ENCODE data around the gene PLCB4. TPM values are rescaled to one million over a fixed set of nuclear protein-coding genes. Genes with fewer than 3 reads are reported as not detected.
A peak's percentile ranks its signal among the peaks of the same experiment; 100 is the strongest.

PLCB4 gene
- total RNA-seq, 1 experiment from 2014 or later, result 0.07 TPM

DNA sequence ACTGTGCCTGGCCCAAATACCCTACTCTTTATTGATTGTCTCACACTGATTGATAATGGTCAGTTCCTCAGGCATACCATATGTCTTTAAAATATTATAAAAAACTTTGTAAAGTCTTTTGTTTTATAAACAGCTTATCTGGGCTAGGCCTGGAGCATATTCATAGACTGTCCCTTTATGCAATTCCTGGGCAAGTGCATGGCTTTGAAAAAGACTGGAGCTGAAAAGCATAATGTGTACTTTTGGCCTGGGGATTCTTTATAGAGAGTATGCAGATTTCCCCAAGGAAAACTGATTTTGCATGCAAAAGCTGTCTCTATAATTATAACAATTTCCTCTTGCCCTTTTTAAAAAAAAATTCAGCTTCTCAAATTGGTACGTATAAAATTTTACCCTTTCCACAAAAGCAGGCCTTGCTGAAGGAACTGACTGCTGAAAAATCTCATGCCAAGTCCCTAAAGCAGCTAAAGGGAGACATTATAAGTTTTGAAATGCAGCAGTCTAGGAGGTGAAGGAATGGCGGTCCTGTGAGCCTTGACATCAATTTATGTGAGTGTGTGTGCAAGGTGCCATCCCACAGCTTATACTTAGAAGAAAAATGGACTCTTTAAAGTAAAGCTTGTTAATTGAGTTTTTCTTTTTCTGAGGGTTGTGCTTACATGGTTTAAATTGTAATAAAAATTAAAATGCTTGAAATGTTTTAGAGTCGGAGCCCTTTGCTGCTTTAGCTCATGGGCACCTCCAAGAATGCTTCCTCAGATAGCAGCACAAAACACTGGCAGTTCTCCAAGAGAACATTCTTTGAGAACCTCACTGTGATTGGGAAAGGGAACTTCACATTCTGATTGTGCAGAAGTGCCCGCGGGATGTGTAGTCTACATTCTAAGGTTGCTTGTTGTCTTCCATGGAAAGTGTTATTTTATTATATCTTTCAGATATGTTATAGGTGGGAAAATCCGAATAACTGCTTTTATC lies 43.9 kb downstream of the PLCB4 start:
- no peak overlapping the region for H3K4me3 ChIP-seq
- H3K9me3 ChIP-seq, result no peaks in the 10 kb centered on the region
- H3K27me3 ChIP-seq, result no peaks in the 10 kb centered on the region
- no peaks in the 10 kb centered on the region for H3K36me3 ChIP-seq
- DNase-seq, result no peak

GRCh38 chr20:9114709-9115108 lies 45.8 kb downstream of the PLCB4 start:
- H3K27me3 ChIP-seq, result no peaks in the 10 kb centered on the region; the same call in 1 of the 2 replicates
- no peak overlapping the region for H3K4me3 ChIP-seq
- no peaks in the 10 kb centered on the region for H3K9me3 ChIP-seq
- no peak for DNase-seq
- H3K36me3 ChIP-seq, result no peaks in the 10 kb centered on the region

DNA sequence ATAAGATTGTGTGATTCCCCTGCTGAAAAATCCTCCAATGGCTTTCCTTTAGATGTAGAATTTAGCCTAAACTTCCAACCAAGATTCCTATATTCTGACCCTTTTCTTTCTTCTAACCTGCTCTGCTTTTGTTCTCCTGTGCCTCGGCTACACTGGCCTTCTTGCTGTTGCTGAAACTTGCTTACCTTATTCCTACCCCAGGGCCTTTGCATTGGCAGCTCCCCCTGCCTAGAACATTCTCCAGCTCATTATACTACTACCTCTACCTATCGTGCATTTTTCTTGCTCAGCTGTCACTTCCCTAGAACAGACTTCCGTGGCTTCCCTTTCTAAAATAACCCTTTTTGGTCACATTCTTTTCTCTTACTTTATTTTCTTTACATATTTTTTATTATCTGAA lies 48.7 kb downstream of the PLCB4 start:
- Histone ChIP-seq H3K9me3 (no peaks in the 10 kb centered on the region), H3K36me3 (no peaks in the 10 kb centered on the region), H3K27me3 (no peaks in the 10 kb centered on the region; the same call in 1 of the 2 replicates), H3K4me3 (no peak overlapping the region)
- no peak for DNase-seq

DNA sequence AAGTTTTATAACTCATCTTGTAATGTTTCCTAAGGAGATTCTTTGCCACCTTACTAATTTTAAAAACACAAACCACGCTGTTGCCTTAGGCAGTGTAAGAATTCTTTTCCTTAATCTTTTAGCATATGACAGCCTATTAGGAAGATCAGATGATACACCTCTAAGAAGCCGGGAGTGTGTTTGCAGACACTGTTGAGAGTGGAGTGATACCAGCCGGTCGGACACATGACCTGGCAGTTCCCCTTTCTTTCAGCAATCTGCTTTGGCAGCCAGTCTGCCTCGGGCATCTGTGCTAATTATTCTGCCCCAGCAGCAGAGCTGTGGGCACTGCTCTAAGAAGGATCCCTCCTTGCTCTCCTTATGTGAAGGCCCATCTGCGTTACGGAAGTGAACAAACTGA lies 50.9 kb downstream of the PLCB4 start:
- Histone ChIP-seq H3K36me3 (no peaks in the 10 kb centered on the region), H3K4me3 (no peak overlapping the region), H3K9me3 (no peaks in the 10 kb centered on the region), H3K27me3 (no peaks in the 10 kb centered on the region; the same call in 1 of the 2 replicates)
- DNase-seq, result peak; percentile 17

DNA sequence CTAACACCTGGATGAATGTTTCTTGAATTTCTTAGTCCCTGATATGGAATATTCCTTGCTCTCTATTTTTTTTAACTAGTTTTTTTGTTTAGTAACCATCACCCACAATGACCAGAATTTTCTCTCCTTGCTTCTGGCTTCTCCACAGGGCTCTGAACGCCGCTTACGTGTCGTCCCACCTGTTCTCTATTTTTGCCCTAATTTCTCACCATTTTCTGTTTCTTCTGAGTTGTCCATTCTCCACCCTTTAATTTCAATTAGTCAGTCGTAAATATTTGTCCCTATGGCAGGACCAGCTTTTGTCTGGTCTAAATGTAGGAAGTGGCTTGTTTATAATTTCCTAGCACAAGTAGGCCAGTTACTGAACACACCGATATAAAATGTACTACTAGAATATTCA lies 52.3 kb downstream of the PLCB4 start:
- no peaks in the 10 kb centered on the region for H3K36me3 ChIP-seq
- H3K4me3 ChIP-seq, result no peak overlapping the region
- no peak for DNase-seq
- no peaks in the 10 kb centered on the region; the same call in 1 of the 2 replicates for H3K27me3 ChIP-seq
- H3K9me3 ChIP-seq, result no peaks in the 10 kb centered on the region

GRCh38 chr20:9122571-9122970 lies 53.7 kb downstream of the PLCB4 start:
- Histone ChIP-seq H3K36me3 (no peaks in the 10 kb centered on the region), H3K27me3 (no peaks in the 10 kb centered on the region; the same call in 1 of the 2 replicates), H3K9me3 (no peaks in the 10 kb centered on the region), H3K4me3 (no peak overlapping the region)
- DNase-seq, result no peak

DNA sequence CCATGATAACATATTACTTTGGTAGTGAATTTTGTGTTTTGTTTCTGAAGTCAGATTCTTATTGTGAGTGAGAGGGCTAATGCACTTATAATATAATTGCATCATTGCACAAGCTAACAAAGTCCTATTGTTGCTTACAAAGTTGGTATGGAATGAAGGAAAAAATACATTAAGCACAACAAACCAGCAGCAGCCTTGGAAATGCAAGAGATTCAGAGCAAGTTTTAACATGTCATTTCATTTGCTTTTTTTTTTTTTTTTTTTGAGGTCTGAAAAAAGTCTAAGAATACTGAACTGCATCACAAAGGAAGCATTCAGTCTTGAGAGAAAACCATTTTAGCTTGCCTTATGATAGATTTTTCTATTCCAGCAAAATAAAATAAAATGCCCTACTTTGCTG lies 57.6 kb downstream of the PLCB4 start:
- H3K4me3 ChIP-seq, result no peak overlapping the region
- no peaks in the 10 kb centered on the region for H3K9me3 ChIP-seq
- no peaks in the 10 kb centered on the region for H3K27me3 ChIP-seq
- no peak for DNase-seq
- no peaks in the 10 kb centered on the region for H3K36me3 ChIP-seq

GRCh38 chr20:9128568-9128967 lies 59.7 kb downstream of the PLCB4 start:
- H3K4me3 ChIP-seq, result no peak overlapping the region
- H3K9me3 ChIP-seq, result no peaks in the 10 kb centered on the region
- H3K27me3 ChIP-seq, result no peaks in the 10 kb centered on the region
- H3K36me3 ChIP-seq, result no peaks in the 10 kb centered on the region
- DNase-seq, result no peak

DNA sequence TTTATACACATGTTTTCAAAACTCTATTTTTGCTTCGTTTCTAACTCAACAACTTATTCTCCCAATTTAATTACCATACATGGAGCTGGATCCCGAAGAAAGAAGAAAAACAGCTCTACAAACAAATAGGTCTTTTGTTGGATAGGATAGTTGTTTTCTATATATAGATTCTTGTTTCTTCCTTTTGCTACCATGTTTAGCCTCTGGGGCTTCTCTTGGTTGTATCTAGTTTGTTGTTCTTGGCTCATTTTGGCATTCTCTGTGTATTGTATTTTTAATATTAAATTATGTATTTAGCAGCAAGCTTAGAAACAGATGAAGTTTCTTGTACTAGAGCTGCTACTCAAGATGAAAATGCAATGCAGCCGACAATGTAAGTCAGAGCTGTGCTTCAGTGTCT lies 60.9 kb downstream of the PLCB4 start:
- Histone ChIP-seq H3K36me3 (no peaks in the 10 kb centered on the region), H3K4me3 (no peak overlapping the region), H3K9me3 (no peaks in the 10 kb centered on the region), H3K27me3 (no peaks in the 10 kb centered on the region)
- DNase-seq, result no peak

DNA sequence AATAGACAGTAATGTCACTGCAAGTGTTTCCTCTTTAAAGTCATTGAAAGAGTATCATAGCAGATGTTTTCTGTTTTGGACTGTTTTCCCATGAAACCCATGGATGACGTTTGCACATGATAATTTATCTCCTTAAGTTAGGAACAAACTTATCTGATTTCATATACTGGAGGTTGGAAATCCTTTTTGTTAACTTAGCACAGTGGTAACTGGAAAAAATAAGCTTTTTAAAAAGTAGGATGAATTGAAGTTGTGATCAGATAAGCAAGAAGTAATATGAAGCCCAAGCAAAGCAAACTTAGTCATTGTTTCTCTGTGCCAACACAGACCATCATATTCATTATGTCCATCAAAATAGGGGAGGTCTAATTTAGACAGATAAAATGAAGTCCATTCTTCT lies 61.6 kb downstream of the PLCB4 start:
- no peak for DNase-seq
- Histone ChIP-seq H3K36me3 (no peaks in the 10 kb centered on the region), H3K27me3 (no peaks in the 10 kb centered on the region), H3K4me3 (no peak overlapping the region), H3K9me3 (no peaks in the 10 kb centered on the region)

DNA sequence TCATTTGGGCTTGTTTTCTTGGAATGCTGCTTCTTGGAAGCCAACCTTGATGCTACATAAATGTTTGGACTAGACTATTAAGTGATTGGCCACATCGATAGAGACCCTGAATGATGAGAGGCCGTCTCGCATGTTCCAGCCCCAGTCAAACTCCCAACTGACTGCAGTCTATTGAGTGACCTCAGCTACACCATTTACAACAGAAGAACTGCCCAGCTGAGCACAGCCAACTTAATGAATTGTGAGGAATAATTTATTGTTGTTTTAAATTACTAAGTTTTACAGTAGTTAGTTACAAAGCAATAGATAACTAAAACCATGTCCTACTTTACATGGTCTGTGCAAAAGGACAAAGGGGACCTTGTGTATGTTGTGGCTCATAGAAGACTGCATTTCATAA lies 63.0 kb downstream of the PLCB4 start:
- no peaks in the 10 kb centered on the region for H3K27me3 ChIP-seq
- no peaks in the 10 kb centered on the region for H3K36me3 ChIP-seq
- no peaks in the 10 kb centered on the region for H3K9me3 ChIP-seq
- no peak overlapping the region for H3K4me3 ChIP-seq
- DNase-seq, result no peak

GRCh38 chr20:9134346-9134745 lies 65.5 kb downstream of the PLCB4 start:
- no peak overlapping the region for H3K4me3 ChIP-seq
- H3K27me3 ChIP-seq, result no peaks in the 10 kb centered on the region
- H3K36me3 ChIP-seq, result no peaks in the 10 kb centered on the region
- no peak for DNase-seq
- H3K9me3 ChIP-seq, result no peaks in the 10 kb centered on the region

DNA sequence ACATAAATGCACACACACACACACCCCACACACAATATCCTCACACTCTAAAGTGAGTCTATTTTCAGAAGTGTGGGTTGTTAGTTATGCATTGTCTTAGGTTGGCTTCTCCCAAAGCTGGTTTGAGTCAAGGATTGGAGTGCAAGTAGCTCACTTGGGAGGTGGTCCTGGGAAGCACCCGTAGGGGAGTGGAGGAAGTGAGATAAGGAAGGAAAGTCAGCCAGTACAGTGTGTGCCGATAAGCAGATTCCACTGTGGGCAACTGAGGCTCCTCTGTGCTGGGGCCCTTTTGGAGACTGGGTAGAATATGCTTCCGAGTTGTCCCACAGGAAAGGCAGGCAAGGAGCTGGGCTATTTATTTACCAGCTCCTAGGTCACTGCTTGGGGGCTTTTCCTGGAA lies 67.2 kb downstream of the PLCB4 start:
- Histone ChIP-seq H3K36me3 (no peaks in the 10 kb centered on the region), H3K9me3 (no peaks in the 10 kb centered on the region), H3K4me3 (no peak overlapping the region)

GRCh38 chr20:9137001-9137400 lies 68.1 kb downstream of the PLCB4 start:
- H3K9me3 ChIP-seq, result no peaks in the 10 kb centered on the region
- H3K4me3 ChIP-seq, result no peak overlapping the region
- no peak for DNase-seq
- H3K27me3 ChIP-seq, result no peaks in the 10 kb centered on the region
- no peaks in the 10 kb centered on the region for H3K36me3 ChIP-seq

More for the DNA sequence above, 67.2 kb downstream of the PLCB4 start:
- no peak for DNase-seq
- no peaks in the 10 kb centered on the region for H3K27me3 ChIP-seq

DNA sequence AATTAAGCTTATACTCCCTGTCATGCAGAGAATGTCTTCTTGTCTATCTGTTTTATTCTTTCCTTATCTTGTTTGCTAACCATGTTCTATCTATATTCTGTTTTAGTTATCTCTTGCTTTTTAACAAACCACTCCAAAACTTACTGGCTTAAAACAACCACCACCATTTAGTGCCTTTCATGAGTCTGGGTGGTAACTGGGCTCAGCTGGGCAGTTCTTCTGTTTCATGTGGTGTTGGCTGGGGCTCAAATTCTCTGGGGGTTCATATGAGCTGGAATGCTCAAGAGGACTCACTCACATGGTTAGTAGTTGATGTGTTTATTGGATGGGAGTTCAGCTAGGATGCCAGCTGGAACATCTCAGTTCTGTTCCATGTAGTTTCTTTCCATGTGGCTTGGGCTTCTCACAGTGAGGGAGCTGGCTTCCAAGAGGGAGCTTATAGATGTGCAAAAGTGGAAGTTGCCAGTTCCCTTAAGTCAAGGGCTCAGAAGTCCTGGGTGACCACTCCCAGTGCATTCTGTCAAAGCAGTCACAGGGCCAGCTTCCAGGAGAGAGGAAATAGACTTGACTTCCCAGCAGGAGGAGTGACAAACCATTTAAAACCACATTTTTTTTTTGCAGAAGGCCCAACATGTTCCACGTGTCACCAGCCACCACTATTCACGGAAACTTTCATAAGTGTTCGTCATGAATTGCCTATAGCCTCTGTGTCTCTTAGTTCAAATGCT lies 70.4 kb downstream of the PLCB4 start:
- Histone ChIP-seq H3K27me3 (no peaks in the 10 kb centered on the region), H3K36me3 (no peaks in the 10 kb centered on the region), H3K4me3 (no peak overlapping the region), H3K9me3 (no peaks in the 10 kb centered on the region)
- peak; percentile 32 for DNase-seq

DNA sequence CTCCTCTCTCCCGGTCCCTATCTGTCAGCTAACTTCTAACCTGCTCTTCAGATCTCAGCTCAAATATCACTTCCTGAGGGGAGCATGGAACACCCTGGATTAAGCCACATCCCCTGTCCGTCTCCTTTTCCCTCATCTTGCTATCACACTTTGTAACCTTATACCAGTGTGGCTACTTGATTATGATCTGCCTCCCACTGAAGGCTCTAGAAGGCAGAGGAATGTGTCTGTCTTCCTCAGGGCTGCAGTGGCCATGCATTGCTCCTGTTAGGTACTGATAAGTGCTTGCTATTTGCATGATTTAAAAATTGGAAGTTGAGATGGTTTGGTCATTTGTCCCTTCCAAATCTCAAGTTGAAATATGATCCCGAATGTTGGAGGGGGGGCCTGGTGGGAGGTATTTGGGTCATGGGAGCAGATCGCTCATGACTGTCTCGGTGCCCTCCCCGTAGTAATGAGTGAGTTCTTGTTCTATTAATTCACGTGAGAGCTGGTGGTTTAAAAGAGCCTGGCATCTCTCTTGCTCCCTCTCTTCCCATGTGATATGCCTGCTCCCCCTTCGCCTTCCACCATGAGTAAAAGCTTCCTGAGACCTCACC lies 71.4 kb downstream of the PLCB4 start:
- Histone ChIP-seq H3K4me3 (no peak overlapping the region), H3K36me3 (no peaks in the 10 kb centered on the region), H3K9me3 (no peaks in the 10 kb centered on the region), H3K27me3 (no peaks in the 10 kb centered on the region)
- no peak for DNase-seq

DNA sequence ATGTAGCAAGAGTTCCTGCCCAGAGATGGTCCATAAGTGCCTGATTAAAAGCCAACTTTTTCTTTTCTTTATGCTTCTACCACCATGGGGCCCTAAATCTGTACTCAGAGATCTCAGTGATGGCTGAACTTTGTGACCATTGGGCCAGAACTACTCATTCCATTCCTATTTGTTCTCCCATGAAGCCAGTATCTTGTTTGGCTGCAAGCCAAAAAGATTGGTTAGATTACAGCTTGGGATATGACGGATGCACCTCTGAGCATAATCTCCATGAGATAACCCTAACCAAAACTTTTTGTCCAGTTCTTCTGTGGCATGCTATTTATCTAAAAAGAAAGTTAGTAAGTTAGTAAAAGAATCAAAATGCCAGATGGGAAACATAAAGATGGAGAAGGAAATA lies 72.2 kb downstream of the PLCB4 start:
- H3K36me3 ChIP-seq, result no peaks in the 10 kb centered on the region
- no peaks in the 10 kb centered on the region for H3K9me3 ChIP-seq
- H3K4me3 ChIP-seq, result no peak overlapping the region
- no peak for DNase-seq
- no peaks in the 10 kb centered on the region for H3K27me3 ChIP-seq
